Aorta (tissue), 5 donors: ENCODE data around the gene ZNF367. TPM values are rescaled to one million over a fixed set of nuclear protein-coding genes. Genes with fewer than 3 reads are reported as not detected.

Experiments
- ATAC-seq: fragments of 200-7000 bp; cut with Tn5 transposase; one replicate; pipeline ENCODE4 v1.9.1; 2022; ENCODE audit warnings: moderate library complexity; ENCODE audit not compliant: low FRiP score
- DNase-seq, 2 donors: peaks; one replicate each; pipeline ENCODE4 v3.0.0-alpha.2; 2020
- H3K27ac ChIP-seq, 2 donors: one replicate each; pipeline ENCODE4 v1.5.1; 2013; ENCODE audit warnings: low read length in 2 of 2, mild to moderate bottlenecking in 2 of 2, moderate library complexity in 2 of 2, control low read depth in 1 of 2, inconsistent platforms in 1 of 2, low read depth in 1 of 2
- H3K27me3 ChIP-seq, 2 donors: one replicate each; pipeline ENCODE4 v1.6.1; 2013; ENCODE audit warnings: control low read depth in 1 of 2, low read length in 1 of 2, mild to moderate bottlenecking in 1 of 2, moderate library complexity in 1 of 2; ENCODE audit not compliant: insufficient read depth in 2 of 2, control insufficient read depth in 1 of 2
- H3K36me3 ChIP-seq, 2 donors: one replicate each; pipeline ENCODE4 v1.6.1; 2013; ENCODE audit warnings: control low read depth in 1 of 2, low read length in 1 of 2, mild to moderate bottlenecking in 1 of 2; ENCODE audit not compliant: insufficient read depth in 2 of 2, control insufficient read depth in 1 of 2
- H3K4me1 ChIP-seq, 2 donors: one replicate each; pipeline ENCODE4 v1.6.1; 2013; ENCODE audit warnings: low read length in 2 of 2, control low read depth in 1 of 2, mild to moderate bottlenecking in 1 of 2, moderate library complexity in 1 of 2; ENCODE audit not compliant: insufficient read depth in 2 of 2, control insufficient read depth in 1 of 2
- H3K4me3 ChIP-seq, 2 donors: one replicate each; pipeline ENCODE4 v1.5.1; 2013; ENCODE audit warnings: low read length in 2 of 2, control low read depth in 1 of 2, mild to moderate bottlenecking in 1 of 2
- H3K9me3 ChIP-seq: one replicate; pipeline ENCODE4 v1.6.1; 2013; ENCODE audit warnings: mild to moderate bottlenecking, low read length; ENCODE audit not compliant: control insufficient read depth
- WGBS, 2 donors: extraction: QIAGEN DNeasy Blood & Tissue Kit; methylation state at CpG; one replicate each; pipeline ENCODE4 v1.1.7; 2013; 5-methylcytosine and 5-hydroxymethylcytosine counted together
- intact Hi-C, 2 donors: fragments of 100-400 bp; cut with DNase I; formaldehyde crosslinking; loops; one replicate each; pipeline versions ENCODE4 v1.14.2 to v1.15.0; 2022
- polyA plus RNA-seq, 2 donors: library from polyadenylated mRNA; stranded (reverse); fragments of 200-250 nt; gene quantifications; one replicate each; pipeline ENCODE4 v1.2.3, GENCODE V29; 2013
- total RNA-seq, 2 donors: library from RNA; stranded (reverse); fragmentation: NEBNext Ultra II Directional; extraction: Animal tissue kit (Norgen Biotek cat#: 25700); gene quantifications; one replicate each; pipeline ENCODE4 v1.2.1, GENCODE V29; 2021
- donor health status: healthy with polysubstance abuse.
- donor health status: Bipolar disorder and iron deficiency.
- donor health status: DM: no; HTN: no; CAD: no.
- donor health status: DM: no; HTN: no; CAD: no.
- donor health status: DM: yes; HTN: yes; CAD: no.

ZNF367 gene
- total and polyA plus RNA-seq, 4 donors, result 1.3 to 1.8 (median 1.4) TPM

- H3K4me3 ChIP-seq, result no peak overlapping the region
- H3K27ac ChIP-seq, result no peak overlapping the region
- WGBS, 2 donors, result 47 to 52% methylated on average over 6 of the region's 6 CpGs
These were observed 73.6 kb downstream of the ZNF367 start for GRCh38 chr9:96344458-96345180.

DNA sequence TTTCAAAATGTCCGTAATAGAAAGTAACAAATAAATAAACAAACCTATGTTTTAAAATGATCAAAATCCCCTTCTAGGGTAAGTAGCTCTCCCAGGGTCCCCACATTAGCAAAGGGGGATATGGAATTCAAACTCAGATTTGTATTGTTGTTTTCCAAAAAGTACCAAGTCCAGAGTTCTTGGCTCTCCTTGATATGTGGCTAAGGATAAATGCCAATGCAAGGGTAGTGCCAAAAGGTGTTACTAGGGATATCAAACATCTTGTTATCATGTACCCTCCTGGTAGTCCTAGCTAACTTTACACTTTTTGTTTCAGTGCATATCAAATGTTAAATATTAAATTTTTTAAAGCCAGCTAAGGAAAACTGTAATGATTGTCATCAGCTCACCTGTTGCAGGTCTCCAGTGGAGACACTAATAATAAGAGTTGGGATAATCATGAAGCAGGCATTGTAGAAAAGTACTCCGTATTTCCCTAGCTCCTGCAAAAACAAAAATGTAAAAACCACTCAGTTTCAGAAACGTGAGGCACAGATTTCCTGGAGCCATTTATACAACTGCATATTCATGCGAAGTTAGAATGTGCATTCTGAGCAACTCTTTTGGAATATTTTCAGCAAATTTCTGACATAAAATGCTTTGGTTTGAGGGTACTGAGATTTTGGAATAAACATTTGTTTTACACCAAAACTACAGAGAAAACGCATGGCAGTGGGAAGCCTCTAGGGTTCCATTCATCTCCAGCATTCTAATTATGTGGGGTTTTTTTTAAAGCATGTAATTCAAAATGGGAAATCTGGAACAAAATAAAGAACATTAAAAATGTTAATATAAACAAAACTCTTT lies 74.4 kb downstream of the ZNF367 start:
- no peaks in the 10 kb centered on the region for H3K4me1 ChIP-seq
- DNase-seq, result no peak
- peaks cover 1% of the 10 kb centered on the region for H3K9me3 ChIP-seq
- intact Hi-C loops, result no loop called here
- H3K27ac ChIP-seq, result no peak overlapping the region
- ATAC-seq, result no peak
- H3K4me3 ChIP-seq, result no peak overlapping the region
- no peaks in the 10 kb centered on the region for H3K27me3 ChIP-seq
- WGBS, 2 donors, result 65 to 70% methylated on average over 5 of the region's 5 CpGs
- H3K36me3 ChIP-seq, result peaks cover 0 to 4% of the 10 kb centered on the region in 2 donors

More at GRCh38 chr9:96344458-96345180, 73.6 kb downstream of the ZNF367 start:
- Histone ChIP-seq H3K9me3 (peaks cover 1% of the 10 kb centered on the region), H3K27me3 (no peaks in the 10 kb centered on the region), H3K4me1 (no peaks in the 10 kb centered on the region), H3K36me3 (peaks cover 0 to 4% of the 10 kb centered on the region in 2 donors)
- DNase-seq, result no peak
- ATAC-seq, result peak; percentile 88
- intact Hi-C loops, result no loop called here

GRCh38 chr9:96342571-96343245 lies 75.5 kb downstream of the ZNF367 start:
- intact Hi-C loops, result no loop called here

DNA sequence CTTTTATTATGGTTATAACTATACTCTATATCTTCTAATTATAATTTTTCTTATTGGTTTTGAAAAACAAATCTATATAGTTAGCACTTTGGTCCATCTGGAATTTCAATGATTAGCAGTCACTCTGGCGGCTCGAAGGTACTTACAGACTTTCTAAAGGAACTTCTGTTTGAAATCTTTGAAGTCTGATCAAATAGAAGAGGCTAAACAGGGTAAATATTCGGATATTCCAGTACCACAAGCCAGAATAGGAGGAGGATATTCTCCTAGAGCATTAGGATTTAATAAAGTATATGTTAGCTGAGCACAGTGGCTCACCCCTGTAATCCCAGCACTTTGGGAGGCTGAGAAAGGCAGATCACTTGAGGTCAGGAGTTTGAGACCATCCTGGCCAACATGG lies 77.5 kb downstream of the ZNF367 start:
- Histone ChIP-seq H3K36me3 (no peaks in the 10 kb centered on the region), H3K4me3 (no peak overlapping the region), H3K9me3 (no peaks in the 10 kb centered on the region), H3K4me1 (no peaks in the 10 kb centered on the region), H3K27me3 (no peaks in the 10 kb centered on the region), H3K27ac (no peak overlapping the region)
- DNase-seq, result no peak
- 77 to 95% methylated on average over 3 of the region's 3 CpGs for WGBS, 2 donors
- intact Hi-C loops, result no loop called here
- no peak for ATAC-seq

More at GRCh38 chr9:96342571-96343245, 75.5 kb downstream of the ZNF367 start:
- WGBS, 2 donors, result 83 to 91% methylated on average over 20 of the region's 20 CpGs
- Histone ChIP-seq H3K27ac (no peak overlapping the region), H3K27me3 (no peaks in the 10 kb centered on the region), H3K9me3 (no peaks in the 10 kb centered on the region), H3K4me3 (no peak overlapping the region), H3K4me1 (no peaks in the 10 kb centered on the region), H3K36me3 (no peaks in the 10 kb centered on the region)
- ATAC-seq, result no peak
- no peak for DNase-seq

GRCh38 chr9:96338299-96338698 lies 79.9 kb downstream of the ZNF367 start:
- intact Hi-C loops, result no loop called here
- no peak overlapping the region for H3K27ac ChIP-seq

More at GRCh38 chr9:96338299-96338698, 79.9 kb downstream of the ZNF367 start:
- DNase-seq (no peak), ATAC-seq (no peak)
- no peaks in the 10 kb centered on the region for H3K36me3 ChIP-seq
- H3K27me3 ChIP-seq, result no peaks in the 10 kb centered on the region
- 86 to 88% methylated on average over 3 of the region's 3 CpGs for WGBS, 2 donors
- H3K4me3 ChIP-seq, result no peak overlapping the region
- H3K4me1 ChIP-seq, result no peaks in the 10 kb centered on the region
- H3K9me3 ChIP-seq, result no peaks in the 10 kb centered on the region

Other genes starting within 250 kb of the ZNF367 start
- gene HSD17B3, start 116.2 kb downstream of the ZNF367 start, total RNA-seq, result 1 to 10 TPM; 2.2 to 2.6 TPM
- 10 to 100 TPM in 1 of 2 donors, not detected in 1; 17.7 TPM for gene HSD17B3, start 116.2 kb downstream of the ZNF367 start, polyA plus RNA-seq
- 10 to 100 TPM; 18.0 to 22.0 TPM for gene SLC35D2, start 34.7 kb downstream of the ZNF367 start, total RNA-seq
- gene SLC35D2, start 34.7 kb downstream of the ZNF367 start, polyA plus RNA-seq, result 10 to 100 TPM; 20.0 to 21.7 TPM
- gene HABP4, start 31.8 kb upstream of the ZNF367 start, total RNA-seq, result 10 to 100 TPM; 29.0 to 37.0 TPM
- 10 to 100 TPM; 48.6 to 66.9 TPM for gene HABP4, start 31.8 kb upstream of the ZNF367 start, polyA plus RNA-seq
- gene CDC14B, start 201.5 kb upstream of the ZNF367 start, total RNA-seq, result 10 to 100 TPM; 27.9 to 37.9 TPM
- 10 to 100 TPM; 12.8 to 22.9 TPM for gene CDC14B, start 201.5 kb upstream of the ZNF367 start, polyA plus RNA-seq
- 10 to 100 TPM; 21.0 to 23.6 TPM for gene PRXL2C, start 236.9 kb upstream of the ZNF367 start, total RNA-seq
- 10 to 100 TPM; 10.6 to 16.2 TPM for gene PRXL2C, start 236.9 kb upstream of the ZNF367 start, polyA plus RNA-seq